ENCODE measurements around the gene RXRB. TPM values are rescaled to one million over a fixed set of nuclear protein-coding genes. Genes with fewer than 3 reads are reported as not detected.

RXRB gene
- total and polyA plus RNA-seq, 2 of the 13 experiments (the other 11 are each of a cell fraction or from before 2014, with no cell fraction given), result 26.7 to 55.7 TPM

- TF ChIP-seq HIC2 (CRISPR knock-in tag; IDR thresholded peaks at IDR 0.05; ENCODE audit: low read depth) (peak; percentile 62; the same call in 1 of the 2 replicates), FOXK1 (CRISPR knock-in tag; IDR thresholded peaks at IDR 0.05; ENCODE audit: borderline replicate concordance, low read depth) (0 out of 2 replicates have a peak, but pooled peaks have one; percentile 12), ZNF143 (CRISPR knock-in tag; IDR thresholded peaks at IDR 0.05) (no peak; the same call in 1 of the 2 replicates), DZIP1 (CRISPR knock-in tag; IDR thresholded peaks at IDR 0.05) (no peak), TBX3 (IDR thresholded peaks at IDR 0.05; ENCODE audit: borderline replicate concordance) (no peak), PRDM4 (CRISPR knock-in tag; IDR thresholded peaks at IDR 0.05; ENCODE audit: borderline replicate concordance) (no peak), ZNF44 (CRISPR knock-in tag; IDR thresholded peaks at IDR 0.05) (no peak), LRRFIP1 (CRISPR knock-in tag; conservative IDR thresholded peaks at IDR 0.05) (no peak), CAMTA2 (CRISPR knock-in tag; IDR thresholded peaks at IDR 0.05; ENCODE audit: borderline replicate concordance) (no peak), ZNF20 (CRISPR knock-in tag; IDR thresholded peaks at IDR 0.05) (0 out of 2 replicates have a peak, but pooled peaks have one; percentile 32), HINFP (CRISPR knock-in tag; IDR thresholded peaks at IDR 0.05; ENCODE audit: low read depth) (0 out of 2 replicates have a peak, but pooled peaks have one; percentile 41), KDM5B (CRISPR knock-in tag; IDR thresholded peaks at IDR 0.05; ENCODE audit: borderline replicate concordance) (no peak; the same call in 1 of the 2 replicates), ZNF570 (CRISPR knock-in tag; IDR thresholded peaks at IDR 0.05; ENCODE audit: borderline replicate concordance) (0 out of 2 replicates have a peak, but pooled peaks have one; percentile 52), ZNF782 (CRISPR knock-in tag; IDR thresholded peaks at IDR 0.05; ENCODE audit: borderline replicate concordance) (peak; percentile 71; the same call in 1 of the 2 replicates), NR2F6 (IDR thresholded peaks at IDR 0.05) (peak; percentile 88), NR2F6 (CRISPR knock-in tag; IDR thresholded peaks at IDR 0.05) (peak; percentile 71), KLF15 (CRISPR knock-in tag; IDR thresholded peaks at IDR 0.05; ENCODE audit: borderline replicate concordance) (peak; percentile 85; the same call in 1 of the 2 replicates)
Observed at GRCh38 chr6:33204415-33205190, 4.1 kb upstream of the RXRB start, which contains the start of gene HSD17B8 (continued).
